ENCODE results near the gene NLRC5.

NLRC5 gene

DNA sequence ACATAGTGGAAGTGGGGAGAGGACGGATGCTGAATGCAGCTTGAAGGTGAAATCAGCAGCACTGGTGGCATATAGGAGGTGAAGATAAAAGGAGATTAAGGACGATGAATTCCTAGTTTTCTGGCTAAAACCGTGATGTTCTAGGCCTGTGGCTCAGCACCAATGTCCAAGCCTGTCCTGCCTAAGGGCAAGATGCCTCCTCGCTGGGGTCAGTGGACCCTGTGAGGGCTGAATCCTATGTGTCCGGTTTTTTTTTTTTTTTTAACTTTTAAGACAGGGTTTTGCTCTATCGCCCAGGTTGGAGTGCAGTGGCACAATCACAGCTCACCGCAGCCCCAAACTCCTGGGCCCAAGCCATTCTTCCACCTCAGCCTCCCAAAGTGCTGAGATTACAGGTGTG lies 115.8 kb downstream of the NLRC5 start:
- no peak overlapping the region for H3K4me3 ChIP-seq (ENCODE audit: low read depth in 1 of 2, low read length in 2 of 2)
- H3K9ac ChIP-seq (ENCODE audit: low read depth, low read length): no peak overlapping the region
- H2AFZ ChIP-seq (ENCODE audit: low read depth, low read length): no peak overlapping the region
- no peaks in the 10 kb centered on the region for H3K27me3 ChIP-seq (ENCODE audit: insufficient read depth, low read length, poor library complexity)
- no peak overlapping the region for H3K27ac ChIP-seq (ENCODE audit: low read length)
- H3K79me2 ChIP-seq (ENCODE audit: insufficient read depth, low read length): no peaks in the 10 kb centered on the region
- no peaks in the 10 kb centered on the region; the same call in 1 of the 2 replicates for H4K20me1 ChIP-seq (ENCODE audit: insufficient read depth, low read length)
- no peak for TF ChIP-seq EZH2 (IDR thresholded peaks at IDR 0.05; ENCODE audit: borderline replicate concordance, low read depth, low read length, severe bottlenecking)
- TF ChIP-seq, protein P1, sequence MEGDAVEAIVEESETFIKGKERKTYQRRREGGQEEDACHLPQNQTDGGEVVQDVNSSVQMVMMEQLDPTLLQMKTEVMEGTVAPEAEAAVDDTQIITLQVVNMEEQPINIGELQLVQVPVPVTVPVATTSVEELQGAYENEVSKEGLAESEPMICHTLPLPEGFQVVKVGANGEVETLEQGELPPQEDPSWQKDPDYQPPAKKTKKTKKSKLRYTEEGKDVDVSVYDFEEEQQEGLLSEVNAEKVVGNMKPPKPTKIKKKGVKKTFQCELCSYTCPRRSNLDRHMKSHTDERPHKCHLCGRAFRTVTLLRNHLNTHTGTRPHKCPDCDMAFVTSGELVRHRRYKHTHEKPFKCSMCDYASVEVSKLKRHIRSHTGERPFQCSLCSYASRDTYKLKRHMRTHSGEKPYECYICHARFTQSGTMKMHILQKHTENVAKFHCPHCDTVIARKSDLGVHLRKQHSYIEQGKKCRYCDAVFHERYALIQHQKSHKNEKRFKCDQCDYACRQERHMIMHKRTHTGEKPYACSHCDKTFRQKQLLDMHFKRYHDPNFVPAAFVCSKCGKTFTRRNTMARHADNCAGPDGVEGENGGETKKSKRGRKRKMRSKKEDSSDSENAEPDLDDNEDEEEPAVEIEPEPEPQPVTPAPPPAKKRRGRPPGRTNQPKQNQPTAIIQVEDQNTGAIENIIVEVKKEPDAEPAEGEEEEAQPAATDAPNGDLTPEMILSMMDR (IDR thresholded peaks at IDR 0.05; ENCODE audit: borderline replicate concordance, extremely low read depth, low read length, poor library complexity, severe bottlenecking): no peak
- no peak overlapping the region for H3K4me2 ChIP-seq (ENCODE audit: insufficient read depth, low read length)
- DNase-seq (no peak), ATAC-seq (ENCODE audit: insufficient read depth, low read depth) (no peak)
- no peaks in the 10 kb centered on the region for H3K9me3 ChIP-seq (ENCODE audit: insufficient read depth, low read length, severe bottlenecking)
- H3K4me1 ChIP-seq (ENCODE audit: insufficient read depth, low read length): no peaks in the 10 kb centered on the region
- no peaks in the 10 kb centered on the region for H3K36me3 ChIP-seq (ENCODE audit: insufficient read depth, low read length)

DNA sequence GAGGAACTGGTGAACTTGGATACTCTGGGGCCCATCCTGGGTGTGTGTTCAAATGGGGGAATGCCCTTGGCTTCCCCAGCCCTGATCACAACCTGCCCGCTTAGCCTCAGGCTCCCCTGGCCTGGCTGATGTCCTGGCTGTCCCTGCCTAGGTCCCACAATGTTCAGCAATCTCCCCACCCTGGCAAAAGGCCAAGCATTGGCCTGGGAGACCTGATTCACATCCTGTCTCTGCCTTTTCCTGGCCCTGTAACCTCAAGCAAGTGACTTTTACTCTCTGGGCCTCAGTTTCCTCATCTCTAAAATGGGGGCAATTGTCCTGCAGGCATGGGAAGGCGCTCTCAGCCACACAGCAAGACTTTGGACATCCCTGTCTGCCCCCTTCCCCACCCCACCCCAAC lies 117.4 kb downstream of the NLRC5 start:
- Histone ChIP-seq H4K20me1 (ENCODE audit: insufficient read depth, low read length) (no peaks in the 10 kb centered on the region; the same call in 1 of the 2 replicates), H3K4me2 (ENCODE audit: insufficient read depth, low read length) (no peak overlapping the region), H3K27me3 (ENCODE audit: insufficient read depth, low read length, poor library complexity) (no peaks in the 10 kb centered on the region), H3K27ac (ENCODE audit: low read length) (no peak overlapping the region), H3K4me1 (ENCODE audit: insufficient read depth, low read length) (no peaks in the 10 kb centered on the region), H3K36me3 (ENCODE audit: insufficient read depth, low read length) (no peaks in the 10 kb centered on the region), H3K9me3 (ENCODE audit: insufficient read depth, low read length, severe bottlenecking) (no peaks in the 10 kb centered on the region), H3K79me2 (ENCODE audit: insufficient read depth, low read length) (no peaks in the 10 kb centered on the region), H2AFZ (ENCODE audit: low read depth, low read length) (no peak overlapping the region), H3K9ac (ENCODE audit: low read depth, low read length) (no peak overlapping the region), H3K4me3 (ENCODE audit: low read depth in 1 of 2, low read length in 2 of 2) (no peak overlapping the region)
- ATAC-seq (ENCODE audit: insufficient read depth, low read depth) (no peak), DNase-seq (no peak)
- TF ChIP-seq EZH2 (IDR thresholded peaks at IDR 0.05; ENCODE audit: borderline replicate concordance, low read depth, low read length, severe bottlenecking): no peak
- TF ChIP-seq, protein P1 (IDR thresholded peaks at IDR 0.05; ENCODE audit: borderline replicate concordance, extremely low read depth, low read length, poor library complexity, severe bottlenecking): no peak

DNA sequence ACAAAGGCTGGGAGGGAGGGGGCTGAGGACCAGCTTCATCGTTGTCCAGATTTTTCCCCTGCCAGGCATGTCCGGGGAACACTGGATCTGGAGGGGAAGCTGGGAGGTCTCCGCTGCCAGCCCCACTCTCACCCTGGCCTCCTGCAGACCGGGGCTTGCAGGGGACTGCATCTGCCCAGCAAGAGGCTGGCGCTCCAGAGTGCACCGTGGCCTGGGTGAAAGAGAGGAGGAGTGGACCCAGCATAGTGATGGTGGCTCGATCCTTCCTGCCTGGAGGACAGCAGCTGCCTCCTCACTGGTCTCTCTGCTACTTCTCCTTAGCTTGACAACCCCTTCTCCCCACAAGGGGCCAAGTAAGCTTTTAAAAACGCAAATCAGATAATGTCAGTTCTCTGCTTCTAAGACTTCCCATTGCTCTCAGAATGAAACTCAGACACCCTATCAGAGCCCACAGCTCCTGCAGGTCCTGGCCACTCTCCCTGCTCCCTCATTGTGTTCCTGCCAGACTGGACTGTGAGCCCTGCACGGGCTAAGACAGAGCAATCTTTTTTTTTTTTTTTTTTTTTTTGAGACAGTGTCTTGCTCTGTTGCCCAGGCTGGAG lies 118.1 kb downstream of the NLRC5 start:
- H3K9ac ChIP-seq (ENCODE audit: low read depth, low read length): no peak overlapping the region
- H3K27me3 ChIP-seq (ENCODE audit: insufficient read depth, low read length, poor library complexity): no peaks in the 10 kb centered on the region
- no peaks in the 10 kb centered on the region for H3K9me3 ChIP-seq (ENCODE audit: insufficient read depth, low read length, severe bottlenecking)
- no peaks in the 10 kb centered on the region for H3K79me2 ChIP-seq (ENCODE audit: insufficient read depth, low read length)
- no peaks in the 10 kb centered on the region for H3K36me3 ChIP-seq (ENCODE audit: insufficient read depth, low read length)
- H3K27ac ChIP-seq (ENCODE audit: low read length): no peak overlapping the region
- no peak overlapping the region for H3K4me3 ChIP-seq (ENCODE audit: low read depth in 1 of 2, low read length in 2 of 2)
- no peak overlapping the region for H2AFZ ChIP-seq (ENCODE audit: low read depth, low read length)
- DNase-seq (no peak), ATAC-seq (ENCODE audit: insufficient read depth, low read depth) (no peak)
- H4K20me1 ChIP-seq (ENCODE audit: insufficient read depth, low read length): no peaks in the 10 kb centered on the region; the same call in 1 of the 2 replicates
- H3K4me1 ChIP-seq (ENCODE audit: insufficient read depth, low read length): no peaks in the 10 kb centered on the region
- H3K4me2 ChIP-seq (ENCODE audit: insufficient read depth, low read length): no peak overlapping the region
- TF ChIP-seq, protein P1 (IDR thresholded peaks at IDR 0.05; ENCODE audit: borderline replicate concordance, extremely low read depth, low read length, poor library complexity, severe bottlenecking): no peak
- no peak for TF ChIP-seq EZH2 (IDR thresholded peaks at IDR 0.05; ENCODE audit: borderline replicate concordance, low read depth, low read length, severe bottlenecking)

Measured in DND-41 (cell line).